ENCODE measurements around the gene PPP1R1B. TPM values are rescaled to one million over a fixed set of nuclear protein-coding genes. Genes with fewer than 3 reads are reported as not detected.

PPP1R1B gene
- total RNA-seq, 1 donor from 2014 or later: 25.1 TPM

DNA sequence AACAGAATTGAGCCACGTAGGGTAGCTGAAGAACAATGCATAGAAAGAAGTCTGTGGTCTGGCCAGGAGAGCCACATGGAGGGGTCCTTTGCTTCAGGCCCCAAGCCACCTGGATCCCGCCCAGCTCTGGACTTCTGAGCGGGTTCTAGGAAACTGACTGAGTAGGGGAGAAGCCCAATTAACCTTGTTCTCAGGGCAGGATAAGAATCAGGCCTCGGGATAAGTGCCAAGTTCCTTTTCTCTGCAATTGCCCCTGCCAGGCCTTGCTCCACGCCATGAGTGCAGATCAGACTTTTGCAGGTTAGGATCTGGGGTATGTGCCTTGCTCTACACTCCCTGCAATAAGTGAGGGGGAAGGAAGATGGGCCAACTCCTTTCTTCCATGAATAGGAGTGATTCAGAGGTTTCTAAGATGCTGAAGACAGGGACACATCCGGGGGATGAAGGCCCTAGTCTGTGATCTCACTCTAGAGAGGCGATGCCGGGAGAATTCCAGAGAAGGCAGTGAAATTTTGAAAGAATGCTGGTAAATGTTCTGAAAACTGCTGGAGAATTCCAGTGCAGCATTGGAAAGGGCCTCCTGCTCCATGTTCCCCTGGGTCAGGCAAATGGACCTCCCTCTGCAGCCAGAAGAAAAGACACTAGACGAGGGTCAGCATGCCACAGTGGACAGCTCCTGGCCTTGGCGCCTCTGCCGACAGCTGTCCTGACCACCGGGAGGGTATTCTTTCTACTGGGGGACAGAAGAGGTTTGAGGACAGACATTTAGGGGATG is 24.8 kb upstream of the PPP1R1B start:
- no peak overlapping the region for H3K4me3 ChIP-seq
- H3K27me3 ChIP-seq: peaks cover 100% of the 10 kb centered on the region
- no peak for DNase-seq
- no peaks in the 10 kb centered on the region for H3K9me3 ChIP-seq
- peaks cover 27% of the 10 kb centered on the region for H3K4me1 ChIP-seq
- ATAC-seq: no peak
- intact Hi-C loops (cut with DNase I): no loop called here
- TF ChIP-seq, protein P1, sequence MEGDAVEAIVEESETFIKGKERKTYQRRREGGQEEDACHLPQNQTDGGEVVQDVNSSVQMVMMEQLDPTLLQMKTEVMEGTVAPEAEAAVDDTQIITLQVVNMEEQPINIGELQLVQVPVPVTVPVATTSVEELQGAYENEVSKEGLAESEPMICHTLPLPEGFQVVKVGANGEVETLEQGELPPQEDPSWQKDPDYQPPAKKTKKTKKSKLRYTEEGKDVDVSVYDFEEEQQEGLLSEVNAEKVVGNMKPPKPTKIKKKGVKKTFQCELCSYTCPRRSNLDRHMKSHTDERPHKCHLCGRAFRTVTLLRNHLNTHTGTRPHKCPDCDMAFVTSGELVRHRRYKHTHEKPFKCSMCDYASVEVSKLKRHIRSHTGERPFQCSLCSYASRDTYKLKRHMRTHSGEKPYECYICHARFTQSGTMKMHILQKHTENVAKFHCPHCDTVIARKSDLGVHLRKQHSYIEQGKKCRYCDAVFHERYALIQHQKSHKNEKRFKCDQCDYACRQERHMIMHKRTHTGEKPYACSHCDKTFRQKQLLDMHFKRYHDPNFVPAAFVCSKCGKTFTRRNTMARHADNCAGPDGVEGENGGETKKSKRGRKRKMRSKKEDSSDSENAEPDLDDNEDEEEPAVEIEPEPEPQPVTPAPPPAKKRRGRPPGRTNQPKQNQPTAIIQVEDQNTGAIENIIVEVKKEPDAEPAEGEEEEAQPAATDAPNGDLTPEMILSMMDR (IDR thresholded peaks at IDR 0.05): no peak
- H3K36me3 ChIP-seq: no peaks in the 10 kb centered on the region
- H3K27ac ChIP-seq: no peak overlapping the region

DNA sequence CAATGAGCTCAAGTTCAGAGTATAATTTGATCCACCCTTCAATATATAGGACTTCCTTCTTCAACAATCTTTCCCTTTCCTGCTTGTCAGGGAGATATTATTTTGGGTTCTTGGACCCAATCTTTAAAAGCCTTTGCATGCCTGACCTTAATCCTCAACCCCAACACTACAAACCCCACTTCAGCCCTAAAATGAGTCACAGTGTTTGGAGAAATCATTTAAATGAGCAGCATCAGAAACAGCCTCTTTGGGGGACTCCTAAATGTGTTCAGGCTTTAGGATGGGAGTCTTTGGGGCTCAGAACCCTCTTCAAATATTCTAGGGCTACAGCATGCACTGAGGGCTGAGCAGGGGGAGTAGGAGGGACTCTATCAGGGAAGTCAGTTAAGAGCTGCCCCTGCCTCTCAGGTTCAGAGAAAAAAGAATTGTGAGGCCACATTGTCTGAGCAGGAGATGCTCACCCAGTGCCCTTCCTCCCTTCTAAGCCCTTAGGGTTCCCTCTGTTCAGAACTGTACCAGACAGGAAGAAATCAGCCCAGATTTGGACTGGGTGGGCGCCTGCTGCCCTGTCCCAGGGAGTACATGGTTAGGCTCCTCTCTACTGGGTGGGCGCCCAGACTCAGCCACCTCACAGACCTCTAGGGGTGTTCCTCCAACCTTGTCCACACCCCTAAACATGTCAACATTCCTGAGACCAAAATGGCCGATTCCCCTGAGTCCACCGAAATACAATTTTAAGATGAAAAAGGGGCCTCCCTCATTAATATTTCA is 24.0 kb upstream of the PPP1R1B start:
- H3K9me3 ChIP-seq: no peaks in the 10 kb centered on the region
- intact Hi-C loops (cut with DNase I): no loop called here
- H3K36me3 ChIP-seq: no peaks in the 10 kb centered on the region
- H3K4me1 ChIP-seq: peaks cover 31% of the 10 kb centered on the region
- DNase-seq (no peak), ATAC-seq (no peak)
- no peak overlapping the region for H3K27ac ChIP-seq
- no peak overlapping the region for H3K4me3 ChIP-seq
- TF ChIP-seq, protein P1 (IDR thresholded peaks at IDR 0.05): no peak
- peaks cover 100% of the 10 kb centered on the region for H3K27me3 ChIP-seq

DNA sequence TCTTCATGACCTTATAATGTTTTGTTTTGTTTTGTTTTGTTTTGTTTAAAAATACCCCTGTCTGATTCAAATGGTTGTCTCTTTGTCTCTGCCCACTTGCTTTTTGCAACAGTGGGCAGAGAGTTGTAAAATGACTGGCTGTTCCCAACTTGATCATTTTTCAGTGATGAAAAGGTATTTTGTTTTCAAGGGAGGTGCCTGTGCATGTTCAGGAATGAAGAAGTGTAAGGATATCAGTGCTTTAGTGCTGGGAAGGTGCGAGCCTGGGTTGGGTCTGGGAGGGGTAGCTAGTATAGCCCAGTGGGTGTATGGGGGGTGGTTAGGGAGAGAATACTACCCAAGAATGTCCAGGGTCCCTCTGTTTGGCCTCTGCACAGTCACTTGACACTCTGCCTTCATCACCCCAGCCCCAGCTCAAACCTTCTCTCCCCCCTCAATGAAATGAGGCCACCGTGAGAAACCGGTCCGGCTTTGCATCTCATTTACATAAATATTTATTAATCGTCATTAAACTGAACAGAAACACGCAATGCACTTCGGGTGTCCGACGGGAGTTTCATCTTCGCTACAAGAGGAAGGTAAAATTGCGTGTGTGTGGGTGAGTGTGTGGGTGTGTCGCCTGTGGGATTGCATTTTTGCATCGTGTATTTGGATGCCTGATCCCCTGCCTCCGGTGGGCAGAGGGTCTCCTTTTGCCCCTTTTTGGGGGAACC is 23.3 kb upstream of the PPP1R1B start:
- peaks cover 30% of the 10 kb centered on the region for H3K4me1 ChIP-seq
- intact Hi-C loops (cut with DNase I): no loop called here
- no peak overlapping the region for H3K4me3 ChIP-seq
- no peak overlapping the region for H3K27ac ChIP-seq
- DNase-seq (no peak), ATAC-seq (no peak)
- TF ChIP-seq, protein P1 (IDR thresholded peaks at IDR 0.05): no peak
- no peaks in the 10 kb centered on the region for H3K36me3 ChIP-seq
- H3K9me3 ChIP-seq: no peaks in the 10 kb centered on the region
- peaks cover 100% of the 10 kb centered on the region for H3K27me3 ChIP-seq

DNA sequence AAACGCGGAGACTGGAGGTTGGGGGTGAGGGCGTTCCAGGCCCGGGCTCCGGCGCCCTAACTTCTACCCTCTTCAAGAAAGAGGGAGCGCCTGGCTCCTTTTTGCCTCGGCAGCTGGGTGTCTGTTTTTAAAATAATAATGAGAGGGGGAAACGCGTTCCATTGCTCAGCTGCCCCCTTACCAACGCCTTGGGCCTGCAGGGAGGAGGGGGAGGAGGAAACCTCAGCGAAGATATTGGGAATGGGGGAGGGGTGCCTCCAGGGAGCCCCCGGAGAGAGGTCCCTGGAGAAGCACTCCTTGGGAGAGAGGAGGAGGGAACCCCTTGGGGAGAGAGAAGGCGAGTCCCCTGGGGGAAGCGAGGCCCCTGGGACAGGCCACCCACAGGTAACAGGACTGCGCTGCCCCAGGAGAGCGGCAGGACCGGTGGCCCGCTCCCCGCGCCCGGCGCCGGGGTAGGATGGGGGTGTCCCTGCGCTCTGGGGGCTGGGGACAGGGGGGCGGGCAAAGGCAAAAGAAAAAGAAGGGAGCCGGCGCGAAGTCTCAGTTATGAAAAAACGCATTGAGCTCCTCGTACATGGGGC is 21.8 kb upstream of the PPP1R1B start:
- ATAC-seq (no peak), DNase-seq (no peak)
- no peak overlapping the region for H3K27ac ChIP-seq
- no peak overlapping the region for H3K4me3 ChIP-seq
- intact Hi-C loops (cut with DNase I): no loop called here
- peaks cover 21% of the 10 kb centered on the region for H3K4me1 ChIP-seq
- H3K9me3 ChIP-seq: no peaks in the 10 kb centered on the region
- H3K27me3 ChIP-seq: peaks cover 95% of the 10 kb centered on the region
- TF ChIP-seq, protein P1 (IDR thresholded peaks at IDR 0.05): no peak
- H3K36me3 ChIP-seq: no peaks in the 10 kb centered on the region
